Right cardiac atrium (tissue), 5 donors: ENCODE measurements around the gene BMP5. TPM values are rescaled to one million over a fixed set of nuclear protein-coding genes. Genes with fewer than 3 reads are reported as not detected.

Source experiments
- ATAC-seq, 2 donors: fragments of 200-7000 bp; cut with Tn5 transposase; one replicate each; pipeline versions ENCODE4 v1.8.0 to v1.9.1; 2020; ENCODE audit warnings: moderate library complexity in 2 of 2, mild to moderate bottlenecking in 1 of 2
- DNase-seq, 3 donors: peaks; one replicate each; pipeline ENCODE4 v3.0.0-alpha.2; 2020
- H3K27ac ChIP-seq: one replicate; pipeline ENCODE4 v1.5.1; 2013; ENCODE audit warnings: mild to moderate bottlenecking, low read length, control low read depth, moderate library complexity
- H3K27me3 ChIP-seq: one replicate; pipeline ENCODE4 v1.6.1; 2013; ENCODE audit not compliant: control insufficient read depth, insufficient read depth
- H3K4me1 ChIP-seq: one replicate; pipeline ENCODE4 v1.6.1; 2013; ENCODE audit warnings: low read length; ENCODE audit not compliant: control insufficient read depth, insufficient read depth
- H3K4me3 ChIP-seq: one replicate; pipeline ENCODE4 v1.5.1; 2013; ENCODE audit warnings: low read length, control low read depth
- H3K9me3 ChIP-seq: one replicate; pipeline ENCODE4 v1.6.1; 2013; ENCODE audit warnings: low read length; ENCODE audit not compliant: control insufficient read depth
- WGBS: extraction: QIAGEN DNeasy Blood & Tissue Kit; methylation state at CpG from one replicate; pipeline ENCODE4 v1.1.7; 2013; 5-methylcytosine and 5-hydroxymethylcytosine counted together
- intact Hi-C, 4 donors: fragments of 100-400 bp; cut with DNase I; formaldehyde crosslinking; loops; one replicate each; pipeline versions ENCODE4 v1.11.0 to v1.14.0; 2022 to 2023
- polyA plus RNA-seq: library from polyadenylated mRNA; stranded (reverse); fragments of 200-250 nt; gene quantifications from one replicate; pipeline ENCODE4 v1.2.3, GENCODE V29; 2013
- total RNA-seq, 4 donors: library from RNA; stranded (reverse); fragmentation: NEBNext Ultra II Directional; extraction: Animal tissue kit (Norgen Biotek cat#: 25700); gene quantifications; one replicate each; pipeline ENCODE4 v1.2.1, GENCODE V29; 2021
- donor health status: healthy with polysubstance abuse.
- donor health status: DM: no; HTN: yes; CAD: no.
- donor health status: DM: no; HTN: no; CAD: no.
- donor health status: DM: no; HTN: yes; CAD: no; lungs with severe emphysema.
- donor health status: DM: yes; HTN: yes; CAD: no.

The BMP5 gene
- total and polyA plus RNA-seq, 5 donors = 0.54 to 1.9 (median 1.6) TPM

DNA sequence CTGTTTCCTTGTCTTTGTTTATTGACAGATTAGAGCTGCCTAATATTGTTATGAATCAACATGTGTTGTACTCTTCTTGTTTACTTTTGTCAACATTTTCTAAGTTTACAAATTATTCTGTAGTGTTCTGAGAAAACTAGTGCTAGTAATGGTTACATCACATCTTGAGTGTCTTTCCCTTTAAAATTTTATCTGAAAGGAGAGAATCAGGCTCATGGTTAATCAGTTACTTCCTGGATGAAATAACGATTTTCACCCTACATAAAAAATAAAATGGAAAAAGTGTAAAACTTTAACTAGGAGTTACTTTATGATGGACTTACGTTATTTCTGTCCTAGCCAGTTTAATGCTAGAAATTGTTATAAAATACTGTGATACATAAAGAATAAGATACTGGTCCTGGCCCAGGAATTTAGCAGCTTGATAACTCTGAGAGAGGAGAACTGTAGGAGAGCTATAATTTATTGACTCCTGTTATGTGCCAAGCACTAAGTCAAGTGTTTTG is 26.4 kb upstream of the BMP5 start:
- Histone ChIP-seq H3K4me3 (no peak overlapping the region), H3K9me3 (no peaks in the 10 kb centered on the region), H3K27ac (no peak overlapping the region), H3K4me1 (no peaks in the 10 kb centered on the region), H3K27me3 (no peaks in the 10 kb centered on the region)
- no peak for DNase-seq
- no peak for ATAC-seq
- 50% methylated on average over 2 of the region's 2 CpGs for WGBS
- intact Hi-C loops = no loop called here

DNA sequence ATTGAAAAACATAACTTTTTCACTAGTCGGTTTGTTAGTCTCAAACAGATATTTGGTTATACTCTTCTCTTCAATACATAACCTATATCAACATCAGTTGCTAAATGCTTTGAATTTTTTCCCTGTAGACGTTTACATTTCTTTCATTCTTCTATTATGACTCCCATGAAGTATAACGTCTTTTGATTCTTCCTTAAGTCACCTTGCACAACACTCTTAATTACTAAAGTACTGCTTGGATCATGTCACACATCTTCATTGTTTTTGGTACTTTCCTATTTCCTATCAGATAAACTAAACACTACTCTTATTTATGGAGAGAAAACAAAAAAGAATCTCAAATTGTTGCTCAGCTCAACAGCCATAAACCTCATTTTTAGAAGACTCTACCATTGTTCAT is 23.0 kb upstream of the BMP5 start:
- no peaks in the 10 kb centered on the region for H3K27me3 ChIP-seq
- H3K27ac ChIP-seq = no peak overlapping the region
- ATAC-seq = no peak
- 69% methylated on average over 3 of the region's 3 CpGs for whole genome bisulfite sequencing
- no peaks in the 10 kb centered on the region for H3K4me1 ChIP-seq
- intact Hi-C loops = no loop called here
- no peak for DNase-seq
- H3K4me3 ChIP-seq = no peak overlapping the region
- no peaks in the 10 kb centered on the region for H3K9me3 ChIP-seq

DNA sequence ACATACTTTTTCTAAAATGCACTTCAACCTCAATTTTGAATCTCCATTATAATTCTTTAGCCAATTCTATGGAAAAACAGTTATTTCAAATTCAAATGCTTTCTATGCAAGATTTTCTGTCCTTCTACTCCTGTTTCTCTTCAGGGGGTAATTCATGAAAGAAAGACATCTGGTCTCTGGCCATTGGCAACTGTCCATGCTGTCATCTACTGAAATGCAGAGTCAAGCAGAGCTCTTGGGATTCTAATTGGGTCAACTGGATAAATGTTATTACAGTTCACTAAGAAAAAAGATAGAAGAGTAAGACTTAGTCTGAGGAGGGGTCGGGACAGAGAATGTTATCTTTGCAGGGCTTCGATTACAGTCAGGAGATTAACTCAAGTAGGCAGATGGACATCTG is 22.0 kb upstream of the BMP5 start:
- intact Hi-C loops = no loop called here
- 20% methylated on average over 2 of the region's 2 CpGs for WGBS
- Histone ChIP-seq H3K4me3 (no peak overlapping the region), H3K9me3 (no peaks in the 10 kb centered on the region), H3K27ac (no peak overlapping the region), H3K4me1 (no peaks in the 10 kb centered on the region), H3K27me3 (no peaks in the 10 kb centered on the region)
- ATAC-seq (no peak), DNase-seq (no peak)

DNA sequence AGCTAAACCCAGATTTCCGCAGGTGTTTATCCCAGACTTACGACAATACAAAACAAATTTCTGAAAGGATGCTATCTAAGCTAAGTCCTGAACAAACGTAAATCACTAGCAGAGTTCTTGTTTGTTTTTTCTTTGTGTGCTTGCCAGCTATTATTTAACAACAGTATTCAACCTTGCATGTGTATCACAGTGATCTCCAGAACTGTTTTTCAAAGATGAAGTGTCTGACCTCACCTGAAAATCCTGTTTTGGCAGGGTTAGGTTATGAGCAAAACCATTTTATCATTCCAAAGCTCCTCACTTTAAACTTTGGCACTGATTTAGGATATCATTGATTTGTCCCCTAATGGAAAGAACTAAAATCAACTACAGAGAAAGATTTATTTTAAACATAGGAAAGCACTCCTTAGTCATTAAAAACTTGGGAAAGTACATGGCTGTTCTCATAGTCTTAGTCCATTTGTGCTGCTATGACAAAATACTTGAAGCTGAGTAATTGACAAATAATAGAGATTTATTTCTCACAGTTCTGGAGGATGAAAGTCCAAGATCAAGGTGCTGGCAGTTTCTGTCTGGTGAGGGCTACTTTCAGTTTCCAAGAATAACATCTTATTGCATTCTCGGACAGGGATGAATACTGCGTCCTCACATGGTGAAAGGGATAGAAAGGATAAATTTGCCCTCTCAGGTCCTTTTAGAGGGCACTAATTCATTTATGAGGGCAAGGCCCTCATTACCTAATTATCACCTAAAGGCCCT is 20.8 kb upstream of the BMP5 start:
- no peak overlapping the region for H3K4me3 ChIP-seq
- H3K4me1 ChIP-seq = no peaks in the 10 kb centered on the region
- H3K27me3 ChIP-seq = no peaks in the 10 kb centered on the region
- H3K27ac ChIP-seq = no peak overlapping the region
- no peak for DNase-seq
- no peak for ATAC-seq
- 79% methylated on average over 5 of the region's 5 CpGs for WGBS
- H3K9me3 ChIP-seq = no peaks in the 10 kb centered on the region
- intact Hi-C loops = no loop called here

DNA sequence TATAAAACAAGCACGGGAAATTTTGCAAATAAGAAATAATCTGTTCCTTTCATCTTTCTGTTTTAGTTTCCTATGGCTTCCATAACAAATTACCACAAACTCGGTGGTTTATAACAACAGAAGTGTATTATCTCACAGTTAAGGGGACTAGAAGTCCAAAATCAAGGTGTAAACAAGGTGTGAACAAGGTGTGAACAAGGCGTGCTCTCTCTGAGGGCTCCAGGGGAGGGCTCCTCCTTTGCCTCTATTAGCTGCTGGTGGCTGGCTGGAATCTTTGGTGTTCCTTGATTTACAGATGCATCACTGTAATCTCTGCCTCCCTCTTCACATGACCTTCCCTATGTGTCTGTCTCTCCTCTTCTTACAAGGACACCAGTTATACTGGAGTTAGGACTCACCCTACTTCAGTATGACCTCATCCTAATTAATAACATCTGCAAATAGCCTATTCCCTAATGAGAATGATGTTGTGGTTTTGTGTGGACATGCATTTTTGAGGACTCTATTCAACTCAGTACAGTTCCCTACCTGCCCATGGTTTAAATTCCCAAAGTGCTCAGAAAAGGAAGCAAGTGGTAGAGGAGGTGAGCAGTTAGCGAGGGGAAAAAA is 17.5 kb upstream of the BMP5 start:
- intact Hi-C loops = no loop called here
- DNase-seq = no peak
- Histone ChIP-seq H3K9me3 (no peaks in the 10 kb centered on the region), H3K4me3 (no peak overlapping the region), H3K4me1 (no peaks in the 10 kb centered on the region), H3K27me3 (no peaks in the 10 kb centered on the region), H3K27ac (no peak overlapping the region)
- no peak for ATAC-seq
- WGBS = 77% methylated on average over 4 of the region's 4 CpGs

DNA sequence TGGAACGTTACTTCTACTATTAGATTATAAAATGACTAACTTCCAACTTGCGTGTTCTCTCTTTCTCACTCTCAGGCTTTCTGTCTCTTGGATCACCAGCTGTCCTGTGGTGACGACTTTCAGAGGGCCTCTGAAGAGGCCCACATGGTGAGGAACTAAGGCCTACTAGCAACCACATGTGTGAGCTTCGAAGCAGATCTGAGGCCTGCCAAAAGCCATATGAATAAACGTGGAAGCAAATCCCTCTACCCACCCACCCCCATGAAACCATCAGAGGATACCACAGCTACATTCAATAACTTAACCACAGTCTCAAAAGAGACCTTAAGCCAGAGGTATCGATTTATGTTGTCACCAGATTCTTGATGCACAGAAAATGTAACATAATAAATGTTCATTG is 13.5 kb upstream of the BMP5 start:
- no peak for ATAC-seq
- no peaks in the 10 kb centered on the region for H3K9me3 ChIP-seq
- no peak overlapping the region for H3K27ac ChIP-seq
- H3K4me3 ChIP-seq = no peak overlapping the region
- H3K27me3 ChIP-seq = no peaks in the 10 kb centered on the region
- 80% methylated on average over 6 of the region's 6 CpGs for WGBS
- no peaks in the 10 kb centered on the region for H3K4me1 ChIP-seq
- no peak for DNase-seq
- intact Hi-C loops = loop anchor here in 1 of 4 donors (5.0 kb wide), 1 partner anchor 447 kb away; no protein-coding TSS in a partner anchor

DNA sequence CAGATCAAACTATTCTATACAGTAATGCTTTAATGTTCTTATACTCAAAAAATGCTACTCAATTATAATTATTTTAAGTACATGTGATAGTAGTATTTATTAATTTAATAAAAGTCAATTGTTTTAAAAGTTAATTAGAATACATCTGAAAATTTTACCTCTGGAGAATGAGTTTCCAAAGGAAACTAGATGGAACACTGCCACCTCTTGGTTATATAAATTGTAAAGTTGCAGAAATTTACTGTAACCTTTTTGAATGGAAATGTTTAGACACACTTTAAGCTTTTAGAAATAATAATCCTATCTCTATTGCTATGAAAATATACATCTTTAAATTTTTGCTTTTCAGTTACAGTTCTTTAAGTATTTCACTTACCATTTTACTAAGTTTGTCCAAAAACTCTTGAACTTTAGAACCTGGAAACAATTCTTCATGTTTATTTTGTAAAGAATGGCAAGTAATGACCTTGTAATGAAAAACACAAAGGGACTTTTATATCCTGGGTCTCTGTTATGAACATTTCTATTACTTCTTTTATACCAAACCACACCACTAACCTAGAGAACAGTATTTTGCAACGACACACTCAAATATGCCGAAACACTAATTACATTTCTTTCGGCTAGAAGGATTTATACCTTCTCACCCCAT is 10.9 kb upstream of the BMP5 start:
- intact Hi-C loops = loop anchor here in 1 of 4 donors (5.0 kb wide), 1 partner anchor 444 kb away; no protein-coding TSS in a partner anchor
- H3K27me3 ChIP-seq = no peaks in the 10 kb centered on the region
- no peak for ATAC-seq

DNA sequence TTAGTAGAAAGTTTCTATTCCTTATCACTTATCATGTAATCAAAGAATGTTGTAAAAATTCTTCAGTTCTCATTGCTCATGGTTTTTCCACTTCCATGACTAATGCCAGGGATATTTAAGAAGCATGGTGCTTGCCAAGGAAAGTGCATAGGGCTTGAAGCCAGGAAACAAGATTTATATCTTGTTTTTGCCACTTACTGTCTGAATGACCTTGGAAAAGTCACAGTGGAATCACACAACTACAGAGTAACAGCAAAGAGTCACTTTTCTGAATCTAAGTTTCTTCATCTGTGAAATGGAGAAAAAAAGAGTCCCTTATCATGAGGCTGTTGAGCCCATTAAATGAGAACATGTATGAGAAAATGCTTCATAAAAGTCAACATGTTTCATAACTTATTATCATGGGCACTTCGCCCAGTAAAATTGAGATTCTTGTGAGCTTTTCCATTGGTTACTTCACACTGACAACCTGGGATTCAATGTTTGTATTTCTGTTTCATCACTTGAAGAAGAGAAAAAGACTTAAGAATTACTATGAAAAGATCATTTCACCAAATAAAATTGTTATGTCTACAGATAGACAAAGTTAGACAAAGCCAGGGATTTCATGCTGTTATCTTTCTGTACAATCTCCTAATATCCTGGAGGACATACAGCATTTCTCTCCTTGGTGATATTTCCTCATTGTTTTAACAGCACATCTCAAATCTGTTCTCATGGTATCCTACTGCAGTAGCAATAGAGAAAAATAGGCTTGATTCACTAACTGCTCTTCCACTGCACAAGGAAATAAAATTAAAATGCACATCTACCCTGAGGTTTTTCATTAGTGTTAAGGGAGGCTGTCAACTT is 7.6 kb upstream of the BMP5 start:
- 64% methylated on average over 1 of the region's 1 CpG for WGBS
- intact Hi-C loops = no loop called here
- Histone ChIP-seq H3K27me3 (no peaks in the 10 kb centered on the region), H3K4me1 (peaks cover 1% of the 10 kb centered on the region), H3K9me3 (no peaks in the 10 kb centered on the region), H3K27ac (no peak overlapping the region), H3K4me3 (no peak overlapping the region)
- DNase-seq (no peak), ATAC-seq (peak in 1 of 2 donors; percentile 52)

More for the DNA sequence above, 10.9 kb upstream of the BMP5 start:
- no peak overlapping the region for H3K27ac ChIP-seq
- no peaks in the 10 kb centered on the region for H3K9me3 ChIP-seq
- H3K4me1 ChIP-seq = peaks cover 1% of the 10 kb centered on the region
- no peak overlapping the region for H3K4me3 ChIP-seq
- 87% methylated on average over 3 of the region's 3 CpGs for WGBS
- no peak for DNase-seq

DNA sequence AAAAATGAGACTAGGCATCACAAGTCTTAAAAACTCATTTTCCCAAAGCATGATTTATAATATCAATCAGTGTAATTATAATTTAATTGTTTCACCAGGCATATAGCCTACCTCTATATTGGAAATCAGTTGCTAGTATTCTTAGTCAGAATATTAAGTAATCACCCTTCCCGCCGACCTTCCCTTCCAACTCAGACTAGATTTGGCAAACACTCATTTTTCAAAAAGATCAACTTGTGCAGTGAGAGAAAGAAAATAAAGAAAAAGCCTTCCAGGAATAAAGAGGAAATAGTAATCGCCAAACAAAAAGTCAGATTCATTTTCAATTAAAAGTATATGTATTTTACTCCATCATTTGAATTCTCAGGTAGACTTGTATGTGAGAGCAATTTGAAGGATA is 1.9 kb upstream of the BMP5 start:
- DNase-seq = no peak
- H3K4me3 ChIP-seq = no peak overlapping the region
- H3K4me1 ChIP-seq = no peaks in the 10 kb centered on the region
- 46% methylated on average over 3 of the region's 3 CpGs for WGBS
- intact Hi-C loops = no loop called here
- no peaks in the 10 kb centered on the region for H3K27me3 ChIP-seq
- no peak overlapping the region for H3K27ac ChIP-seq
- H3K9me3 ChIP-seq = no peaks in the 10 kb centered on the region
- no peak for ATAC-seq

DNA sequence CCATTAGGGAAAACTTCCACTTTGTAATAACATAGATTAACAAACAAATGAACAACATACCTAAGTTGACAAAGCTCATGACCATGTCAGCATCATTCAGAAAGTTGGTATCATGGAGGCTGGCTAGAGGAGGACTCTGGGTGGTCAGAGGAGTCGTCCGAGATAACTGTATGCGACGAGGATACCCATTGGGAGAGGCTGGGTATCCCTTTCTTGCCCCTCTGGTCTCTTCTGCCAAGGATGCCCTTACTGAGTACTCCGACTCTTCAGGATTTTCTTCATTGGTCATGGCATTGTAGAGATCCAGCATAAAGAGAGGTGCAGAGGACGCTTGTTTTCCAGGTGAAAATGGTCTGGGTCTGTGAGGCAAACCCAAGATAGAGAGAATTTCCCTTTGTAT is 1.1 kb downstream of the BMP5 start:
- Histone ChIP-seq H3K4me1 (no peaks in the 10 kb centered on the region), H3K27ac (no peak overlapping the region), H3K9me3 (no peaks in the 10 kb centered on the region), H3K27me3 (no peaks in the 10 kb centered on the region), H3K4me3 (no peak overlapping the region)
- DNase-seq = no peak
- WGBS = 43% methylated on average over 6 of the region's 6 CpGs
- intact Hi-C loops = no loop called here
- no peak for ATAC-seq
